H7 (cell line): ENCODE results near the gene CLEC1A. TPM values are rescaled to one million over a fixed set of nuclear protein-coding genes. Genes with fewer than 3 reads are reported as not detected.

ENCODE experiments used
- DNase-seq: peaks from one replicate; pipeline ENCODE4 v3.0.0; 2012
- H3K27me3 ChIP-seq: 2 replicates; pipeline ENCODE4 v1.6.0; 2011; ENCODE audit warnings: mild to moderate bottlenecking, low read length; ENCODE audit not compliant: control insufficient read depth, insufficient read depth
- H3K36me3 ChIP-seq: replicated peaks from 2 replicates; pipeline ENCODE4 v1.5.1; 2011; ENCODE audit warnings: low read length; ENCODE audit not compliant: control insufficient read depth, insufficient read depth
- H3K4me3 ChIP-seq: 2 replicates; pipeline ENCODE4 v1.5.1; 2011; ENCODE audit warnings: low read depth, mild to moderate bottlenecking, control low read depth, low read length, moderate library complexity; ENCODE audit not compliant: insufficient read depth
- total RNA-seq: library from RNA; depleted of rRNA; stranded (reverse); fragments of >200 nt; shearing (Covaris generic); gene quantifications from 2 replicates; pipeline ENCODE4 v1.2.3, GENCODE V29; 2014

The CLEC1A gene
- total RNA-seq, 1 experiment from 2014 or later: not detected

- DNase-seq: no peak
- H3K36me3 ChIP-seq: no peaks in the 10 kb centered on the region
- no peak overlapping the region for H3K4me3 ChIP-seq
Observed at GRCh38 chr12:10115311-10115710, 16.5 kb upstream of the CLEC1A start.

GRCh38 chr12:10113920-10114319 lies 15.1 kb upstream of the CLEC1A start:
- no peak overlapping the region for H3K4me3 ChIP-seq
- DNase-seq: no peak
- no peaks in the 10 kb centered on the region for H3K36me3 ChIP-seq
- no peaks in the 10 kb centered on the region for H3K27me3 ChIP-seq

More at GRCh38 chr12:10115311-10115710, 16.5 kb upstream of the CLEC1A start:
- no peaks in the 10 kb centered on the region for H3K27me3 ChIP-seq

- no peaks in the 10 kb centered on the region for H3K36me3 ChIP-seq
- H3K27me3 ChIP-seq: no peaks in the 10 kb centered on the region
- no peak overlapping the region for H3K4me3 ChIP-seq
- DNase-seq: no peak
Observed at GRCh38 chr12:10113075-10113474, 14.3 kb upstream of the CLEC1A start.

GRCh38 chr12:10111451-10111850 lies 12.7 kb upstream of the CLEC1A start:
- H3K36me3 ChIP-seq: no peaks in the 10 kb centered on the region
- no peak for DNase-seq
- no peaks in the 10 kb centered on the region for H3K27me3 ChIP-seq
- no peak overlapping the region for H3K4me3 ChIP-seq

GRCh38 chr12:10110256-10110844 lies 11.6 kb upstream of the CLEC1A start:
- DNase-seq: no peak
- Histone ChIP-seq H3K36me3 (no peaks in the 10 kb centered on the region), H3K27me3 (no peaks in the 10 kb centered on the region), H3K4me3 (no peak overlapping the region)

GRCh38 chr12:10102322-10102721 lies 3.5 kb upstream of the CLEC1A start:
- Histone ChIP-seq H3K4me3 (no peak overlapping the region), H3K27me3 (no peaks in the 10 kb centered on the region), H3K36me3 (no peaks in the 10 kb centered on the region)
- no peak for DNase-seq

DNA sequence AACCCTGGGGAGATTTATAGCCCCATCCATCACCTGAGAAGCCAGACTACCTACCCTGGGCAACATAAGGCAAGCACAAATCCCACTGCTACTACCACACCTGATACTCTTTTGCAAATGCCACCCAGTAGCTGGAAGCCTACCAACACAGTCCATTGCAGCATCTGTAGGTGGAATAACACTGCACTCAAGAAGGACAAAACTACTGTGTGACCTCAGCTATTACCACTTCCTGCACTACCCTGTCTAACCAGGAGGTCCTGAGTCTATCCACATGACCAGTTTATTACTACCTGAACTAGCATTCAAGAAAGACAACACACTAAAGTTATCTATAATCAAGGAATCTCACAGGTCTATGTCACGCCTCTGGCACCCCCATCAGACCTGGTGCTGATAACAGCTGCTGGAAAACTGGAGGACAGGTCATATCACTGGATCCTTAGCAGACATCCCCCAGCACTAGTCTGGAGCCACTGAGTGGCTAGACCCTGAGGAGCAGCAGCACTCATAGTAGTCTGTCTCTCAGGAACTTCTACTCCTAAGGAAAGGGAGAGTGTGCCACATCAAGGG lies 2.9 kb upstream of the CLEC1A start:
- no peak for DNase-seq
- Histone ChIP-seq H3K4me3 (no peak overlapping the region), H3K27me3 (no peaks in the 10 kb centered on the region), H3K36me3 (no peaks in the 10 kb centered on the region)

- DNase-seq: no peak
- H3K36me3 ChIP-seq: no peaks in the 10 kb centered on the region
- H3K4me3 ChIP-seq: no peak overlapping the region
- H3K27me3 ChIP-seq: no peaks in the 10 kb centered on the region
Observed at GRCh38 chr12:10101042-10101579, 2.3 kb upstream of the CLEC1A start.

- Histone ChIP-seq H3K27me3 (no peaks in the 10 kb centered on the region), H3K36me3 (no peaks in the 10 kb centered on the region), H3K4me3 (no peak overlapping the region)
- no peak for DNase-seq
Observed at GRCh38 chr12:10097521-10097920, 1.3 kb downstream of the CLEC1A start.

DNA sequence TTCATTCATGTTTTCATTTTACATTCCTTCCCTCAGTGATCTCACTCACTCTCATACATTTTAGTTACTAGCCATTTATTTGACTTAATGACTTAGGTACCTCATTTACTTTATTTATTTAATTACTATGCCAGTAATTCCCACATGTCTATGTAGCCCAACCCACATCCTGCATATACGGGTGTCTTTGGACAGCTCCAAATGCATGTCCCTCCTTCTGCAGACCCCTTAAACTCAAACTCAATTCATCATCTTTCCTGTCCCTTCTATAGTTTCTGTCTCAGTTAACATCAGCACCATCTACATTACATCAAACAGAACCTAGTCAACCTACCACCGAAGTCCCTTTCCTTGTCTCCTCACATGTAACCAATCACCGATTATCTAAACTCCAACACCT lies 2.8 kb downstream of the CLEC1A start:
- H3K4me3 ChIP-seq: no peak overlapping the region
- no peaks in the 10 kb centered on the region for H3K36me3 ChIP-seq
- DNase-seq: no peak
- H3K27me3 ChIP-seq: no peaks in the 10 kb centered on the region

DNA sequence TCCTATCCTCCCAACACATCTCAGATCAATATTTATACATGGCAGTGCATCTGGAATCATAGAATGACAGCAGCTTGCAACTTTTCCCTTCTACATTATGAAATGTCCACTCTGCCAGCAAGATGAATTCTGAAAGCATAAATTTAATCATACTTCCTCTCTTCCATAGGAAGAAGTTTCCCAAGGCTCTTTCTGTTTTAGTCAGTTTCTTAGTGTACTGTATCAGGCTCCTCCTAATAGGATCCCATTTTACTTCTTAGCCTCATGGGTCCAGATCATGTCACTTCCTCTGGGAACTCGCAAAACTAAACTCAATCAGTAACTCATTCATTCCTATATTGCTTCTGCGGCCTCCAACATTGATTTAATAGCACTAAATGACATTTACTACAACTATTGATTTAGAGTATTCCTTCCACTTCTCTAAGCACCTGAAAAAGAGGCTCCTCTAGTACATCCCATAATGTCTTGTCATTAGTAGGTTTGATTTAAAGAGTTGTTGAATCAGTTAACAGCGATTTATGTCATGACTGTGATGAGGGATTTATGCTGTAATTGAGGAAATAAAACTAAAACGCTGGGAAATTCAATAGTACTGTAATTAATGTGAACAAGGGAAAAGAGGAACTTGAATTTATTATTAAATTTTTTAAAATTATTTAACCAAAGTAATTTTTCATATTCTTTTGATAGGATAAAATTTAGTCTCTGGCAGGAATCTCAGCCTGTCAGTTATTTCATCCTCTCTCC lies 4.0 kb downstream of the CLEC1A start:
- no peaks in the 10 kb centered on the region for H3K27me3 ChIP-seq
- no peaks in the 10 kb centered on the region for H3K36me3 ChIP-seq
- no peak overlapping the region for H3K4me3 ChIP-seq
- no peak for DNase-seq

DNA sequence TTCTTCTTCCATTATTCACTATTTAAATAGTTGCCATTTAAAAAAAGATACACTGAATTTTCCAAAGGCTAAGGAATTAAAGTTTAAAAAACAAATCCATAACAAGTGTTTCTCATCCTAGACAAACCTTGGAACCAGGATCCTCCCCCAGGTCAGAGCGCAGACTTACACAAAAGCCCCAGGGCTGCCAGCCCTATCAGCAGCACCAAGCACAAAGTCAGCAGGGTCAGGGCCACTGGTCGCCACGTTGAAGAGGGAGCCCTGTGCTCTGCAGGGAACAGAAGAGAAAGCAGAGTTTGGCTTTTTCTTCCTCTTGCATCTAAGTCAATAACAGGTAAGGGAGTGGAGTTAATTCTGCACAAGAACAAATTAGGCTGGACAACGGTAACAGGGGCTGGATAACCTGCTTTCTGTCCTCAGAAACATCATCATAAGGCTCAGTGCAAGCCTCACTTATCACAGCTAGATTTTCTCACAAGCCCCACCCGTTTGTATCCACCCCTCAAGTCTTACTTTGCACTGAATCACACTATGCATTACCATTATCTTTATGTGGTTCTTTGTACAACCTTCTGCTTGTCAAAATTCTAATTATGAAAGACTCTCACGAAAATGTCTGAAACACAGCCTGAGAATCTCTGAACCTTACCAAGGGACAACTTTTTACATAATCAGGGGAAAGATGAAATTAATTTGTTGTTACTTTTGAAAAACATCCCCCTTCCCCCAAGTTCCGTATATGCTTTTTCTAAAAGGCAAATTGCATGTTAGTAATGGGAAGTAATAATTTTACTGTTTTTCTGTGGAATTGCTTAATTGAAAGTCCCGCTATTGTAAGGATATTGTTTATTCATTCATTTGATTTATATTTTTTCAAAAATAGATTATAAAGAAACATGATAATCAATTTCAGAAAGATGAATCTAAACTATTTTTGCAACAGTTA lies 9.6 kb downstream of the CLEC1A start:
- Histone ChIP-seq H3K36me3 (no peaks in the 10 kb centered on the region), H3K4me3 (no peak overlapping the region), H3K27me3 (no peaks in the 10 kb centered on the region)
- peak; percentile 16 for DNase-seq

DNA sequence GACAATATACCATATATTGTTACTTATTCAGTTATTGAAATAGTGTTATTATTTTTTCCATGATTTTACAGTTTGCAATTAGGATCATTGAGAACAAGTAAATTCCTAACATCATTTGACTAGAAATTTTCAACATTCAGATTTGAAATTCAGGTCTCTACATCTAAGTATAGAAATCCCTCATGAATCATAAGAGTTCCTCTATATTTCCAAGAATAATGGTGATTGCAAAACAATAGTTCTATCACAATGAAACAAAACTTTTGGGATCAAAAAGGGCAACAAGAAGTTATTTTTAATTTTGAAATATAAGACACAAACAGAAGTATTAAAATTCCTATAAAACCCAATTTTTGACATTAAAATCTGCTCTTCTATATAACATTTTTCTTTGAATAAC lies 10.8 kb downstream of the CLEC1A start:
- DNase-seq: no peak

GRCh38 chr12:10086387-10086786 lies 12.4 kb downstream of the CLEC1A start:
- H3K27me3 ChIP-seq: no peaks in the 10 kb centered on the region
- no peaks in the 10 kb centered on the region for H3K36me3 ChIP-seq
- no peak for DNase-seq
- H3K4me3 ChIP-seq: no peak overlapping the region

More for the DNA sequence above, 10.8 kb downstream of the CLEC1A start:
- Histone ChIP-seq H3K36me3 (no peaks in the 10 kb centered on the region), H3K27me3 (no peaks in the 10 kb centered on the region), H3K4me3 (no peak overlapping the region)
